HTERT RPE-1 (cell line): Measurements from ENCODE around the gene NPY4R2.
"Not testable (repeated sequence)": the region's sequence is repeated elsewhere in the genome, so short reads cannot be mapped to it uniquely, and the experiment has no call there.

Source experiments
- in situ Hi-C: fragments of 300-500 bp; cut with MboI; formaldehyde crosslinking; loops from 4 replicates; pipeline ENCODE4 v1.14.3; 2020; ENCODE audit warnings: low sequenced_read_pairs

The NPY4R2 gene

DNA sequence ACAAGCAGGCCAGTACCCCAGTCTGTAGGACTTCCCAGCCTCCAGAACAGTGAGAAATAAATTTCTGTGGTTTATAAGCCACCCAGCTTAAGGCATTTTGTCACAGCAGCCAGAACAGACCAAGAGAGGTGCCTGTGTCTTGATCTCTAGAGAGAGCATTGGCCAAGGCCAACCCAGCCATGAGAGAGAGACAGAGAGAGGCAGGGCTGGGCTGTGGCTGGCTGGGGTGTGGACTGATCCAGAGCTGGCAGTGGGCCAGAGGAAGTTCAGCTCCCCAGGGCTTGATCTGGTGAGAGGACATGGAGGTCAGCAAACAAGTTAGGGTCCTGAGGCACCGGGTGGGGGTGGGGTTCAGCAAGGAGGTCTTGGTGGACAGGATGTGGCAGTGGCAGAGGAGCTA lies 14.4 kb downstream of the NPY4R2 start:
- in situ Hi-C loops: not testable (repeated sequence)

DNA sequence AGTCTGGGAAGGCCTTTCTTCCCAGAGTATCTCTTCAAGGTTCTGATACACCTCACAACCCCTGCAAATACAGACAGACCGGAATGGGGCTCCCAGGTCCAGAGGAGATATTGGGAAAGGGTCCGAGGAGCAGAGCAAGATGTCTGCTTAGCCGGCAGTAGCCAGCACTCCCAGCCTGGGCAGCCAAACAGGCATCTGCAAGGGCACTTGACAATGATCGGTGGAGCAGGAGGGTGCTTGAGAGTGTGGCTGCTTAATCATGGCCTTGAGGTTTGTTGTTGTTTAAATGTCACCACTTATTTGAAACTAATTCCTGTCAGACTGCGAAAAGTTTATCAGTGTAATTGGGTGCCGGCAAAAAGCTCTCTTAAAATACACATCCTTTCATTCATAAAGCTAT lies 15.0 kb downstream of the NPY4R2 start:
- in situ Hi-C loops: not testable (repeated sequence)

DNA sequence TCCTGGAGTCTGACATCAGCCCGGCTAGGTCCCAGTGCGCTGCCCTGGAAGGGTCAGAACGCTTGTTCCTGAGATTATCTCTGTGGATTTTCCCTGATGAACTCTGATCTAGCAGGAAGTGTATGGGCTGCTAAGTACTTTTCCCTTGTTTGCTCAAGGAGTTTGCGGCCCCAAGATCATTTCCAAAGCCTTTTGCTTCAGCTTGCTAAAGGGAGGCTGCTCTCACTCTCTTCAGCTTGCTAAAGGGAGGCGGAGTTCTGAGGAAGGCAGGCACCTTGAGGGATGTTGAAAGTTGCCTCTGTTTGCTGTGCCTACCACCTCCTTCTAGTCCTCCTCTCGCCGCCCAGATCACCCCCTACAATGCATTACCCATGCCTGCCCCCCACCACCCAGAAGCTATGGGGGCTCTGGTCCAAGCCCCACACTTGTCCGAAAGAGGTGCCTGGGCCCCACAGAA lies 18.3 kb downstream of the NPY4R2 start:
- in situ Hi-C loops: not testable (repeated sequence)

DNA sequence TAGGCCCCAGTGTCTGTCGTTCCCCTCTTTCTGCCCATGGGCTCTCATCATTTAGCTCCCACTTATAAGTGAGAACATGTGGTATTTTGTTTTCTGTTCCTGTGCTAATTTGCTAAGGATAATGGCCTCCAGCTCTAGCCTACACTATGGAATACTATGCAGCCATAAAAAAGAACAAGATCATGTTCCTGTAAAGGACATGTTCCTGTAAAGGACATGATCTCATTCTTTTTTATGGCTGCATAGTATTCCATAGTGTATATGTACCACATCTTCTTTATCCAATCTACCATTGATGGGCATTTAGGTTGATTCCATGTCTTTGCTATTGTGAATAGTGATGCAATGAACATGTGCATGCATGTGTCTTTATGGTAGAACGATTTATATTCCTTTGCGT lies 19.2 kb downstream of the NPY4R2 start:
- in situ Hi-C loops: not testable (repeated sequence)

DNA sequence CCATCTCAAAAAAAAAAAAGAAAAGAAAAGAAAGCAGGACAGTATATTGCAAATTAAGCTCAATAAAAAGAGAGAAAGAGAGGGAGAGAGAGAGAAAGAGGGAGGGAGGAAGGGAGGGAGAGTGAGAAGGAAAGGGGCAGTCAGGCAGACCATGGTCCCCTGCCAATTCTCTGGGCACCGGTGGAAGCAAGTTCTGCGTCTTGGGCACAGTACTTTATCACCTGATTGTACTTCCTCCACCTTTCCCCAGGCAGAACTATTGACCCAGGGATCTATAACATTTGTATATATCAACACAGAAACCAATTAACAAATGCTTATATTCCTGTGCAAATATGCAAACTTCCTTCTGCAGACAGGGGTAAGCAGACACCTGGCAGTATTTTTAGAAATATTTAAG lies 22.4 kb downstream of the NPY4R2 start:
- in situ Hi-C loops: not testable (repeated sequence)

DNA sequence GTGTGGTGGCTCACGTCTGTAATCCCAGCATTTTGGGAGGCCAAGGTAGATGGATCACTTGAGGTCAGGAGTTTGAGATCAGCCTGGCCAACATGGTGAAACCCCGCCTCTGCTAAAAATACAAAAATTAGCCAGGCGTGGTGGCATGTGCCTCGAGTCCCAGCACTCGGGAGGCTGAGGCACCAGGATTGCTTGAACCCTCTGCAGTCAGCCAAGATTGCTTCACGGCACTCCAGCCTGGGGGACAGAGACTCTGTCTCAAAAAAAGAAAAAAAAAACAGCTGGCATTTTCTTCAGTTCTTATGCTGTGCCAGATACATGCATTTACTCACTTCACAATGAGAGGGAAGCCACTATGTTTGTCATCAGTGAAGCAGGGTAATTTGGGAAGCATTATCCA lies 22.9 kb downstream of the NPY4R2 start:
- in situ Hi-C loops: not testable (repeated sequence)

DNA sequence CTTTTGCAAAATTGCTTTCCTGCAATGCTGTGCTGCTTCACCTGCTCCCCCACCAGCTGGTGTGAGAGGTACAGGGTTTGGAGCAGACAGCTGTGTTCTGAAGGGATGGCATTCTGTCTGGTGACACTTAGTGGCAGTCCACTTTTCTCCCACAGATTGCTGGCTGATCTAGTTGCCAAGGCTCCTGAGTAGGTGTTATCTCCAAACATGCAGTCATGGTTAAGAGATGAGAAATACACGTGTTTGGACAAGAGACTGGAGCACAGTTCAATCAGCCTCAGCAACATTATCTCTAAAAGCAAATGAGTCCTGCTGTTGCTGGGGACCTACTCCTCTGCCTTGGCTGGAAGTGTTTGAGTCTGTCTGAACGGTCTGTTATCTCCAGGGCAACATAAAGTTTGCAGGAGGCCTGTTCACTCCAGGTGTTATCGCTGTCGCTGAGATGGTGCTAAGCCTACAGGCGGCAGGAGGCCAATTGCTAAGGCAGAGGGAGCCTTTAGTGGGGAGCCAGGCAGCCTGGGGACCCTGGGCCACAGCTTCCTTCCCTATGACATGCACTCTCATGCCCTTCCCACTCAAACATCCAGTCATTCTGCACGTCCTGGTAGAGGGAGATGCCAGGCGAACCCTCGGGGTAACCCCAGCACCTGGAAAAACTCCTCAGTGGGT lies 24.0 kb downstream of the NPY4R2 start:
- in situ Hi-C loops: not testable (repeated sequence)

DNA sequence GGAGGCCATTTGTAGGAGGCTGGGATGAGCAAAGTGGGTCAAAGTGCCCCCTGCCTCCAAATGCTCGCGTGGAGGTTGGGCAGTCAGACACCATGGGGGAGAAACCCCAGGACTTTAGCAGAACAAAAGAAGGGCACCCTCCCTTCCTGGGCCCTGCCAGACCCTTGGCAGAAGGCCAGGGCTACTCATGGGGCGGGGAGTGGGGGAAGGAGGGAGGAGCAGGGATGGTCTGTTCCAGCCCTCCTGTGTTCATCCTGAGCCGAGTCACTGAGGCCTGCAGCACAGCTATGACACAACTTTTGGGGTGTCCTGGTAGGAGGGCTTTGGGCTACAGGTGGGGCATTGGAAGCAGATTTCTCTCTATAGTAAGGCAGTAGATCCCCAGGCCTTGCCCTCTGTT lies 24.9 kb downstream of the NPY4R2 start:
- in situ Hi-C loops: not testable (repeated sequence)

DNA sequence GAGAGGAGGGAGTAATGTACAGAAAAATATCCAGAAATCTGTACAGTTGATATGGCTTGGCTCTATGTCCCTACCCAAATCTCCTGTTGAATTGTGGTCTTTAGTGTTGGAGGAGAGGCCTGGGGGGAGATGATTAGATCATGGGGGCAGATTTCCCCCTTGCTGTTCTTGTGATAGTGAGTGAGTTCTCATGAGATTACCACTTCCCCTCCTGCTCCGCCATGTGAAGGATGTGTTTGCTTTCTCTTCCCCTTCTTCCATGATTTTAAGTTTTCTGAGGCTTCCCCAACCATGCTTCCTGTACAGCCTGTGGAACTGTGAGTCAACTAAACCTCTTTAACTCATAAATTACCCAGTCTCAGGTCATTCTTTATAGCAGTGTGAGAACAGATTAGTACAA lies 29.0 kb downstream of the NPY4R2 start:
- in situ Hi-C loops: not testable (repeated sequence)

DNA sequence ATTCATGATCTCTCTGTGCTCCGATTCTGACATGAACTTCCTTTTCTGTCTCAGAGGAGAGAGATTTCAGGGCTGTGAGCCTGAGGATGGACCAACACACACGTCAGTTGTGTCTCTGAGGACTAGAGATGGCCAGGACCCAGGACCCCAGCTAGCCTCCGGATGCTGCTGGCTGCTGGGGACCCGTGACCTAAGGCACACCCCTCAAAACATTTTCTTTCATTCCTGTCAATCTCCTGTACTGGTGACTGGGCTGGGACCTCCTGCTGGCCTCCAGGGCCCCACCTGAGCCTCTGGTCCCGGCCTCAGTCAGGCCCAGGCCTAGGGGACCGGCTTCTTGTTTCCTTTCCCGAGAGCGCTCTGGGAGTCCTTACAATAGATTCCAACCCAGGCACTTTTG lies 38.7 kb downstream of the NPY4R2 start:
- in situ Hi-C loops: not testable (repeated sequence)

DNA sequence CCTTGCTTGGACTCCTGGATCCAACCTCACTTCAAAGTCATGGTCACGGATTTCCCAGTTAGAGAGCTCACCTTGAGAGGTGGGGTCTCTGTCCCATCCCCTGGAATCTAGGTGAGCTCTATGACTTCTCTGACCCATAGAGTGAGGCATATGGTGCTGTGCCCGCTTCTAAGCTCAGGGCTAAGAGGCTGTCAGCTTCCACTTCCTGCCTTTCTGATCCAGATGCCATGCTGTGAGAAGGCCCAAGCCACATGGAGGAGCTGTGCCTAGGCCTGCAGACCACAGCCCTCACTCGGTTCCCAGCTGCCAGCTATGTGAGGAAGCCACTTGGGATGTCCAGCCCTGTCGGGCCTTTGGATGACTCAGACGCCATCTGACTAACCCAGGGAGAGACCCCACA lies 41.2 kb downstream of the NPY4R2 start:
- in situ Hi-C loops: not testable (repeated sequence)

DNA sequence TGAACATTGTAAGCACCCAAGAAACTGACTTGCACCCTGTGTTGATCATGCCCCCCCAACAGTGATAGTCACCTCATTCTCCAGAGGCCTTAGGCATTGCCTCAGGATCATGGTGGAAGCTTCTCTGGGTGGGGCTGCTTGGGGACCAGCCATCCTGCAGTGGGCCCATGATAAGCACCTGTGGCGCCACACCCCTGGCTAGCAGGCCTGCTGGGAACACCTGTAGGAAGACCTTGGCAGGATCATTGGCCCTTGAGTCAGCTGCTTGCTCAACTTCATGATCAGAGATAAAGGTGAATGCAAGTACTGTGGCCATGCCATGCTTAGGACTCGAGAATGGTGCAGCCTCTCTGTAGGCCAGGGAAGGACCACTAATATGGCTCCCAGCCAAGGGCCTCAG lies 42.2 kb downstream of the NPY4R2 start:
- in situ Hi-C loops: not testable (repeated sequence)

DNA sequence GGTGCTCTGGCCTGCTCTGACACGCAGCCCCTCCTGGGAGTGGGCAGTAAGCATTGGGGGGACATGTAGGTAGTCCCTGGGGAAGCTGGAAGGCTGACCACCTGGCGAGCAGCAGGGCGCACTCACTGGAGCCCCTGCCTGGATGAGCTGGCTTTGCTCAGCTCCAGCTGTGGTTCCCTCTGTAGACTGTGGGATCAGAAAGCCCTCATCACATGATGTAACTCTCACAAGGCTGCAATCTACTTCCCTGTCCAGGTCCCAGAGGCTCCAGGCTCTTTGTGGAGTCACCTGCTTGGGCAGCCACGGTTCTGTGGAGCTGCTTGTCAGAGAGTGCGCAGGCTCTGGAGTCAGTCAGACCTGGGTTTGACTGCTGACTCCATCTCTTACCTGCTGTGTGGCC lies 44.3 kb downstream of the NPY4R2 start:
- in situ Hi-C loops: not testable (repeated sequence)

DNA sequence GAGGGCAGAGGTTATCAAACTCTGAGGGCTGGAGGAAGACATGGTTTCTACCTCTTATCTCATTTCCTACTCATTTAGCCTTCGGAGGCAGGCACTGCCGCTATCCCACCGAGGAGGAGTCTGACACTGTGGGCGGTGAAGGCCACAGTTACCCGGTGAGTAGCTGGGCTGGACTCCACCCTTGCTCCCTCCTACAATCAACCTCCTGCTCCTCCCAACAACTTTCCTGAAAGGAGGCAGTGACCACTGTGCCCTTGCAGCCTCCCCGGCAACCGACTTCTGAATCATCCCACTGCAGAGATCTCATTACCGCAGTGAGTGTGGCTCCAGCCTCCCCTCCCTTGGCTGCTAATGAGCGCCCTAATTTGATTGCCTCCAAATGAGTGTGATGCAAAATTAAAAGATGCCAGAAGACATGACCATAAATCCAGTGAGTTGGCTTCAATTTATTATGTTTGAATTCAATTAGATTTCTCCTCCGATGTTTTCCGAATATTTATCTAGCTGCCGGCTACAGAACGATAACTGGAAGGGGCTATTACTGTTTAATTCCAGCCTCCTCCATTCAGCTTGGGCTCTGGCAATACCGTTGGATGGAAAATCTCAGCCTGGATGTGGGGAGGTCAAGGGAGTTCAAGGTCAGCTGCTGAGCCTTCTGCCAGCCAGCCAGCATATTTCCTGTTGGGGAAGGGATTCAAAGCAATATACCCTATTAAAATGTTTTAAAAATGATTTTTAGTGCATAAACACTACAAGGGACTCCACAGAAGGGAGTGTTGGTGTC lies 46.0 kb downstream of the NPY4R2 start:
- in situ Hi-C loops: not testable (repeated sequence)

DNA sequence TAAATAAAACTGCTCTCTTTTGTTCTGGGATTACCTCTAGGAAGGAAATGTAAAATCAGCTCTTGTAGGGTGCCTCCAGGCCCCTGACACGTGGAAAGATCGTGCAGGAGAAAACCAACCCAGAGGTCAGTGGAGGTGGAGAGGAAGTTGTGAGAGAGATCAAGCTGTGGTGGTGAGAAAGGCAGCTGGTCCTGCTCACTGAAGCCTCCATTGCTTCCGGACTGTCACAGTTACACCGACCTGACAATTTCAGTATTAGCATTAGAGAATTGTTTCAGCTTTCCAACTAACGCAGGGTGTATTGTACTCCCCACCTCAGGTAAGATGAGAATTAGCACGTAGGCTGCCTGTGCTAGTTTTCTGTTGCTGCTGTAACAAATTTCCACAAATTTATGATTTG lies 50.5 kb downstream of the NPY4R2 start:
- in situ Hi-C loops: not testable (repeated sequence)

DNA sequence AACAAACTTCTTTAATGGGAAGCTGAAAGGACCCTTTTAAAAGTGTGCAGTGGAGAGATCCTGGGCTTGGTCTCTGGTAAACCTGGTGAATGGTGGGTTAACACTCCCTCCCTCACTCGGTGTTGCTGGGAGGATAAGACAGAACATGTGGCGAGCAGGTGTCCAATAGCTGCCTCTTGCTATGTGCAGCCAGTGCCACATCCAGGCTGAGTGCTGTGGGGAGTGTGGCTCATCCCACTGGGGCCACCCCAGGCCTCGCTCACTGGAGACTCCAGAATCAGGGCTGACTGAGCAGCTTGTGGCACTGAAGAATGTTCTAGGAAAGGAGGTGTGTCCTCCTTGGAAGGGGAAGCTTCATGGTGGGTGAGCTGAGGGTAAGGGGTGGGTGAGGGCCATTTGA lies 51.6 kb downstream of the NPY4R2 start:
- in situ Hi-C loops: not testable (repeated sequence)

DNA sequence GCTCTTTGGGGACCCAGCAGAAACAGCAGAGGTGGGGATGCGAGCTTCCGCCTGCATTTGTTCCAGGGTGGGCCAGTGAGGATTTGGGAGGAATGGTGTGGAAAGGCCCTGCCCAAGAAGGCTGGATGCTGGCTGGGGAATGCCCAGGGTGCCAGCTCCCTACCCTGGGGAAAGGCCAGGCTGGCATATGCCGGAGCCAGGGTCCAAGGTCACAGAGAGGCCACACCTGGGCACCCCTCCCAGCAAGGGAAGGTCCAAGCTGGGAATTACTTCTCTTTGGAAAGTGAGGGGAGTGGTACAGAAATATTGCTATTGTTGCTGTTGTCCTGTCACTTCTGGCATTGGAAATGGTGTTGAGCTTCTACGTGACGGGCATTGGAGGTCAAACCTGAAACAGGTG lies 53.1 kb downstream of the NPY4R2 start:
- in situ Hi-C loops: not testable (repeated sequence)

DNA sequence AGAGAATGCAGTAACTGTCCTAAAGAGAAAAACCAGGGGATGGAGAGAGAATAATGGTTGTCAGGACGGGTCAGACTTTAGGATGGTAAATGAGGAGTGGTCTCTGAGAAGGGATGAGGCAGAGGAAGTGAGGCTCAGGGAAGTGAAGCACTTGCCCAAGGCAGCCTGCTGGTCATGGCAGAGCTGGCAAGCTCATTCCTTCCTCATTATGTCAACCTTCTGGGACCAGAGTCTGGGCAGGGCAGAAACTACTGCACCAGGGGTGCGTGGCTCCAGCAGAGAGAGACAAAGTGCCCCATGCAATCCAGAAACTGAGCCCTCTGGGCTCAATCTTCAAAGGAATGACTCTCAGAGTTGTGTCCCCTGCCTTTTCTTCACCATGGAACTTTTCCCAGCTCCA lies 53.6 kb downstream of the NPY4R2 start:
- in situ Hi-C loops: not testable (repeated sequence)
